B cell (primary cell): ENCODE data around the gene UBE2E3. TPM values are rescaled to one million over a fixed set of nuclear protein-coding genes. Genes with fewer than 3 reads are reported as not detected.

Source experiments
- ATAC-seq: fragments of 200-7000 bp; cut with Tn5 transposase; one replicate; pipeline ENCODE4 v1.10.0; 2021; ENCODE audit warnings: low read depth, mild to moderate bottlenecking, moderate number of reproducible peaks, moderate library complexity
- CTCF ChIA-PET: fragments of 350-600 bp; sonication (Branson Sonifier 250); formaldehyde crosslinking; loops from one replicate; lab custom pipeline; 2021; ENCODE audit warnings: antibody characterized with exemption, inconsistent platforms; lab: Charles Lee
- POLR2A ChIA-PET: fragments of 350-600 bp; sonication (Branson Sonifier 250); formaldehyde crosslinking; loops from one replicate; lab custom pipeline; 2021; ENCODE audit warnings: antibody characterized with exemption; lab: Charles Lee
- DNase-seq: peaks from one replicate; pipeline ENCODE4 v3.0.0; 2013
- H2AFZ ChIP-seq: 2 replicates; pipeline ENCODE4 v1.6.1; 2012; ENCODE audit warnings: mild to moderate bottlenecking, low read depth, low read length; ENCODE audit not compliant: insufficient read depth, poor library complexity, severe bottlenecking
- H3K27ac ChIP-seq, 2 donors: 1 replicate in 1 of 2; 2 replicates in 1 of 2; pipeline ENCODE4 v1.5.1; 2012 to 2013; ENCODE audit warnings: low read length in 2 of 2, mild to moderate bottlenecking in 2 of 2, moderate library complexity in 1 of 2
- H3K27me3 ChIP-seq, 4 experiments: fragments of 200-600 bp in 1 of 4; sonication (generic) in 1 of 4; replicated peaks in 1 of 4; 1 replicate in 2 of 4; 2 replicates in 2 of 4; pipeline versions ENCODE4 v1.6.1 to v1.7.0; 2013 to 2016; ENCODE audit warnings: low read length in 3 of 4, mild to moderate bottlenecking in 2 of 4, mixed read lengths in 1 of 4, moderate library complexity in 1 of 4; ENCODE audit not compliant: insufficient read depth in 4 of 4, control insufficient read depth in 3 of 4; ENCODE audit errors: control extremely low read depth in 1 of 4
- H3K36me3 ChIP-seq, 2 experiments: replicated peaks in 1 of 2; 1 replicate in 1 of 2; 2 replicates in 1 of 2; pipeline versions ENCODE4 v1.6.1 to v1.7.1; 2013; ENCODE audit warnings: low read length in 1 of 2; ENCODE audit not compliant: insufficient read depth in 2 of 2, control insufficient read depth in 1 of 2; ENCODE audit errors: control extremely low read depth in 1 of 2, extremely low read depth in 1 of 2
- H3K4me1 ChIP-seq, 2 donors: fragments of 200-600 bp in 1 of 2; sonication (generic) in 1 of 2; 1 replicate in 1 of 2; 2 replicates in 1 of 2; pipeline versions ENCODE4 v1.5.1 to v1.6.1; 2013 to 2017; ENCODE audit warnings: low read length in 2 of 2; ENCODE audit not compliant: control insufficient read depth in 2 of 2, insufficient read depth in 2 of 2
- H3K4me2 ChIP-seq: replicated peaks from 2 replicates; pipeline ENCODE3; 2012; ENCODE audit warnings: mild to moderate bottlenecking, low read depth, low read length; ENCODE audit not compliant: poor library complexity, severe bottlenecking
- H3K4me3 ChIP-seq, 5 experiments: fragments of 200-600 bp in 1 of 5; sonication (generic) in 1 of 5; 1 replicate in 3 of 5; 2 replicates in 2 of 5; pipeline versions ENCODE4 v1.5.1 to v1.7.0; 2011 to 2016; ENCODE audit warnings: low read length in 4 of 5, mild to moderate bottlenecking in 4 of 5, low read depth in 2 of 5, control low read depth in 1 of 5, moderate library complexity in 1 of 5; ENCODE audit not compliant: insufficient read depth in 1 of 5; ENCODE audit errors: control extremely low read depth in 1 of 5, extremely low read depth in 1 of 5
- H3K79me2 ChIP-seq: fragments of 200-600 bp; sonication (generic); one replicate; pipeline ENCODE4 v1.6.0; 2016; ENCODE audit warnings: low read length; ENCODE audit not compliant: control insufficient read depth, insufficient read depth
- H3K9ac ChIP-seq: fragments of 200-600 bp; sonication (generic); 2 replicates; pipeline ENCODE4 v1.6.1; 2017; ENCODE audit warnings: mild to moderate bottlenecking, low read length, moderate library complexity
- H3K9me3 ChIP-seq, 3 donors: one replicate each; pipeline versions ENCODE4 v1.6.1 to v1.7.1; 2013; ENCODE audit warnings: low read length in 2 of 3; ENCODE audit not compliant: control insufficient read depth in 2 of 3, insufficient read depth in 1 of 3; ENCODE audit errors: control extremely low read depth in 1 of 3
- H4K20me1 ChIP-seq: 2 replicates; pipeline ENCODE4 v1.6.0; 2012; ENCODE audit warnings: mild to moderate bottlenecking, low read length; ENCODE audit not compliant: insufficient read depth, control insufficient read depth, poor library complexity, severe bottlenecking
- H3K27ac Mint-ChIP-seq: one replicate; pipeline ENCODE4 v1.8.0; 2021; ENCODE audit warnings: mixed read lengths
- H3K27me3 Mint-ChIP-seq: one replicate; pipeline ENCODE4 v1.8.0; 2021; ENCODE audit warnings: mixed read lengths
- H3K4me1 Mint-ChIP-seq: one replicate; pipeline ENCODE4 v1.8.0; 2021; ENCODE audit warnings: mixed read lengths
- H3K4me3 Mint-ChIP-seq: one replicate; pipeline ENCODE4 v1.8.0; 2021; ENCODE audit warnings: mixed read lengths
- H3K9me3 Mint-ChIP-seq: one replicate; pipeline ENCODE4 v1.8.0; 2022; ENCODE audit warnings: mixed read lengths; ENCODE audit not compliant: insufficient read depth
- CTCF ChIP-seq: fragments of 200-600 bp; IDR thresholded peaks from one replicate; pipeline ENCODE4 v1.8.0; 2022; ENCODE audit warnings: antibody characterized with exemption, mild to moderate bottlenecking
- EZH2 ChIP-seq: IDR thresholded peaks from 2 replicates; pipeline ENCODE4 v1.6.1; 2012; ENCODE audit warnings: borderline replicate concordance, low read depth, mild to moderate bottlenecking, moderate library complexity, low read length; ENCODE audit not compliant: insufficient read depth, poor library complexity, severe bottlenecking
- WGBS: methylation state at CpG from one replicate; pipeline ENCODE4 v1.1.5; 2013; ENCODE audit warnings: missing lambda C conversion rate; ENCODE audit not compliant: insufficient coverage; 5-methylcytosine and 5-hydroxymethylcytosine counted together
- intact Hi-C: fragments of 100-400 bp; cut with micrococcal nuclease; formaldehyde crosslinking; loops from one replicate; pipeline ENCODE4 v1.10.0; 2022
- polyA plus RNA-seq: library from polyadenylated mRNA; depleted of rRNA; stranded (reverse); fragments of >200 nt; gene quantifications from 2 replicates; pipeline ENCODE4 v1.2.3, GENCODE V29; 2012
- total RNA-seq, 2 donors: library from RNA; stranded (reverse); fragments of 120-200 nt in 1 of 2; gene quantifications; 1 replicate in 1 of 2; 2 replicates in 1 of 2; pipeline versions ENCODE4 v1.2.3 to v1.2.4, GENCODE V29; 2013 to 2022

Gene UBE2E3
- total and polyA plus RNA-seq, 2 donors (not counting 1 experiment from before 2014, with no cell fraction given) = 26.7 to 31.6 TPM

DNA sequence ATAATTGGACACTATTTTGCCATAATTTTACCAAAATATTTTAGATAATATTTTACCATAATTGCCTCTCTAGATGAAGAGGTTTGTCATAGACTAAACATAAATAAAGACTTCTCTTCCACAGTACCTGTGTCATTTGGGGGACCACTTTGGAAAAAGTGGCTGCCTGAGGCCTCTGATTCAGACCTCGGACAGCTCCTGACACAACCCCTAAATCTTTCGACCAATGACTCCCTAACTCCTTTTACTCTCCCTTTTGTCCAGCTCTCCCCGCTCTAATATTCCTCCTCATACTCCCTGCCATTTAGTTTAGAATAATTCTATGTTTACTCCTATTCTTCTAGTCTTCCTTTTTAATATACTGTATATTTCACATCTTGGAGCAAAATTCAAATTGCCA is 36.0 kb upstream of the UBE2E3 start:
- TF ChIP-seq EZH2 (no peak), CTCF (no peak)
- Histone ChIP-seq H3K4me2 (no peak overlapping the region), H3K36me3 (no peaks in the 10 kb centered on the region), H3K27me3 (peaks cover 0 to 4% (median 0%) of the 10 kb centered on the region in 4 experiments), H3K9ac (no peak overlapping the region), H3K9me3 (no peaks in the 10 kb centered on the region), H4K20me1 (no peaks in the 10 kb centered on the region), H3K4me3 (no peak overlapping the region), H2AFZ (no peak overlapping the region), H3K79me2 (no peaks in the 10 kb centered on the region), H3K4me1 (no peaks in the 10 kb centered on the region), H3K27ac (no peak overlapping the region)
- 96% methylated on average over 2 of the region's 3 CpGs for WGBS
- ChIA-PET POLR2A (no interaction called here), CTCF (no interaction called here)
- DNase-seq = no peak
- H3K27me3 Mint-ChIP-seq = peaks cover 13% of the 10 kb centered on the region
- H3K4me1 Mint-ChIP-seq = no peaks in the 10 kb centered on the region
- H3K27ac Mint-ChIP-seq = no peak overlapping the region
- H3K4me3 Mint-ChIP-seq = no peak overlapping the region
- H3K9me3 Mint-ChIP-seq = no peaks in the 10 kb centered on the region
- no peak for ATAC-seq
- intact Hi-C loops = no loop called here

- Histone ChIP-seq H3K27me3 (peaks cover 0 to 8% (median 2%) of the 10 kb centered on the region in 4 experiments), H3K4me3 (no peak overlapping the region), H3K4me1 (no peaks in the 10 kb centered on the region), H3K27ac (no peak overlapping the region), H3K4me2 (no peak overlapping the region), H4K20me1 (no peaks in the 10 kb centered on the region), H3K9me3 (no peaks in the 10 kb centered on the region), H3K79me2 (no peaks in the 10 kb centered on the region), H2AFZ (no peak overlapping the region), H3K9ac (no peak overlapping the region), H3K36me3 (no peaks in the 10 kb centered on the region)
- CTCF ChIA-PET = no interaction called here
- POLR2A ChIA-PET = no interaction called here
- H3K27me3 Mint-ChIP-seq = peaks cover 19% of the 10 kb centered on the region
- intact Hi-C loops = no loop called here
- WGBS = 89% methylated on average over 1 of the region's 1 CpG
- no peak for DNase-seq
- no peak overlapping the region for H3K27ac Mint-ChIP-seq
- TF ChIP-seq EZH2 = no peak
- no peak for TF ChIP-seq CTCF
- H3K4me1 Mint-ChIP-seq = no peaks in the 10 kb centered on the region
- no peaks in the 10 kb centered on the region for H3K9me3 Mint-ChIP-seq
- no peak for ATAC-seq
- H3K4me3 Mint-ChIP-seq = no peak overlapping the region
Measured at GRCh38 chr2:180947208-180947689, 33.2 kb upstream of the UBE2E3 start.
